ENCODE results near the gene PLAAT3. TPM values are rescaled to one million over a fixed set of nuclear protein-coding genes. Genes with fewer than 3 reads are reported as not detected.
"Not testable (repeated sequence)": the region's sequence is repeated elsewhere in the genome, so short reads cannot be mapped to it uniquely, and the experiment has no call there.

The PLAAT3 gene
- polyA plus RNA-seq, 1 donor from 2014 or later = not detected

- H3K4me3 ChIP-seq (ENCODE audit: low read length) = no peak overlapping the region
- H3K9ac ChIP-seq (ENCODE audit: low read length) = no peak overlapping the region
- H2AFZ ChIP-seq (ENCODE audit: low read depth, low read length) = no peak overlapping the region
- H3K9me2 ChIP-seq (ENCODE audit: insufficient read depth, low read length) = no peaks in the 10 kb centered on the region
- H3K9me3 ChIP-seq (ENCODE audit: low read length) = no peaks in the 10 kb centered on the region
- no peaks in the 10 kb centered on the region for H4K20me1 ChIP-seq (ENCODE audit: insufficient read depth)
- no peaks in the 10 kb centered on the region for H3F3A ChIP-seq (ENCODE audit: insufficient read depth, low read length, poor library complexity, severe bottlenecking)
- no peaks in the 10 kb centered on the region for H3K36me3 ChIP-seq (ENCODE audit: insufficient read depth, low read length)
- peak; percentile 58 for TF ChIP-seq CTCF (IDR thresholded peaks at IDR 0.05; ENCODE audit: poor library complexity, severe bottlenecking)
- peak; percentile 29 for TF ChIP-seq RAD21 (conservative IDR thresholded peaks at IDR 0.05)
- TF ChIP-seq SMC3 (conservative IDR thresholded peaks at IDR 0.05; ENCODE audit: poor library complexity) = peak; percentile 17
- TF ChIP-seq EP300 (conservative IDR thresholded peaks at IDR 0.05; ENCODE audit: poor library complexity, severe bottlenecking) = no peak
- H3K4me2 ChIP-seq (ENCODE audit: low read length) = no peak overlapping the region
- no peak overlapping the region for H3K27ac ChIP-seq (ENCODE audit: low read length)
- no peaks in the 10 kb centered on the region for H3K27me3 ChIP-seq (ENCODE audit: insufficient read depth, low read depth, low read length)
- H3K79me2 ChIP-seq (replicated peaks; ENCODE audit: insufficient read depth, low read length) = no peaks in the 10 kb centered on the region
These were observed 25.1 kb upstream of the PLAAT3 start for GRCh38 chr11:63639199-63639832.

GRCh38 chr11:63638436-63638835 is 24.2 kb upstream of the PLAAT3 start:
- H3K4me3 ChIP-seq (ENCODE audit: low read length); H3K36me3 ChIP-seq (ENCODE audit: insufficient read depth, low read length); H3K27me3 ChIP-seq (ENCODE audit: insufficient read depth, low read depth, low read length); H3K27ac ChIP-seq (ENCODE audit: low read length); H3F3A ChIP-seq (ENCODE audit: insufficient read depth, low read length, poor library complexity, severe bottlenecking); H3K79me2 ChIP-seq (replicated peaks; ENCODE audit: insufficient read depth, low read length); H3K4me2 ChIP-seq (ENCODE audit: low read length); H2AFZ ChIP-seq (ENCODE audit: low read depth, low read length); H4K20me1 ChIP-seq (ENCODE audit: insufficient read depth); H3K9me3 ChIP-seq (ENCODE audit: low read length); H3K9me2 ChIP-seq (ENCODE audit: insufficient read depth, low read length); H3K9ac ChIP-seq (ENCODE audit: low read length): not testable (repeated sequence)

GRCh38 chr11:63635762-63636465 is 21.7 kb upstream of the PLAAT3 start:
- H3K79me2 ChIP-seq (replicated peaks; ENCODE audit: insufficient read depth, low read length) = no peaks in the 10 kb centered on the region
- H2AFZ ChIP-seq (ENCODE audit: low read depth, low read length) = no peak overlapping the region
- H3K9me2 ChIP-seq (ENCODE audit: insufficient read depth, low read length) = no peaks in the 10 kb centered on the region
- no peaks in the 10 kb centered on the region for H4K20me1 ChIP-seq (ENCODE audit: insufficient read depth)
- no peaks in the 10 kb centered on the region for H3K9me3 ChIP-seq (ENCODE audit: low read length)
- no peaks in the 10 kb centered on the region for H3K36me3 ChIP-seq (ENCODE audit: insufficient read depth, low read length)
- no peak overlapping the region for H3K9ac ChIP-seq (ENCODE audit: low read length)
- no peaks in the 10 kb centered on the region for H3F3A ChIP-seq (ENCODE audit: insufficient read depth, low read length, poor library complexity, severe bottlenecking)
- no peak overlapping the region for H3K4me2 ChIP-seq (ENCODE audit: low read length)
- no peak overlapping the region for H3K4me3 ChIP-seq (ENCODE audit: low read length)
- TF ChIP-seq RAD21 (conservative IDR thresholded peaks at IDR 0.05) (peak; percentile 96), SMC3 (conservative IDR thresholded peaks at IDR 0.05; ENCODE audit: poor library complexity) (peak; percentile 98), MXI1 (conservative IDR thresholded peaks at IDR 0.05; ENCODE audit: poor library complexity, severe bottlenecking) (no peak), EZH2 (IDR thresholded peaks at IDR 0.05; ENCODE audit: borderline replicate concordance, insufficient read depth, low read length, poor library complexity, severe bottlenecking) (no peak), POLR2AphosphoS5 (IDR thresholded peaks at IDR 0.05) (no peak), REST (IDR thresholded peaks at IDR 0.05; ENCODE audit: borderline replicate concordance) (no peak), TAF1 (IDR thresholded peaks at IDR 0.05; ENCODE audit: low read depth) (no peak), CTCF (IDR thresholded peaks at IDR 0.05; ENCODE audit: poor library complexity, severe bottlenecking) (peak; percentile 92), EP300 (conservative IDR thresholded peaks at IDR 0.05; ENCODE audit: poor library complexity, severe bottlenecking) (no peak)
- no peaks in the 10 kb centered on the region for H3K27me3 ChIP-seq (ENCODE audit: insufficient read depth, low read depth, low read length)
- no peak overlapping the region for H3K27ac ChIP-seq (ENCODE audit: low read length)

Measured in neural cell (in vitro differentiated cells).